SK-N-MC (cell line): ENCODE data around the gene ARHGEF10L.
A peak's percentile ranks its signal among the peaks of the same experiment; 100 is the strongest.

Experiments used
- DNase-seq: peaks from one replicate; pipeline ENCODE4 v3.0.0-alpha.2; 2011; ENCODE audit warnings: low read depth, low spot score
- H3K27ac ChIP-seq: fragments of 200-600 bp; sonication (generic); 2 replicates; pipeline ENCODE4 v1.5.1; 2016; ENCODE audit warnings: mixed run types
- H3K36me3 ChIP-seq: fragments of 200-600 bp; sonication (generic); 2 replicates; pipeline ENCODE4 v1.6.1; 2017; ENCODE audit warnings: antibody characterized with exemption, low read length, mixed read lengths; ENCODE audit not compliant: insufficient read depth
- H3K4me3 ChIP-seq: fragments of 200-600 bp; sonication (generic); 2 replicates; pipeline ENCODE4 v1.5.1; 2016
- H3K9ac ChIP-seq: fragments of 200-600 bp; sonication (generic); 2 replicates; pipeline ENCODE4 v1.8.0; 2017; ENCODE audit warnings: mixed run types, mixed read lengths; ENCODE audit not compliant: insufficient read length
- H3K9me3 ChIP-seq: fragments of 200-600 bp; sonication (generic); 2 replicates; pipeline ENCODE4 v1.6.1; 2017; ENCODE audit warnings: low read depth, mild to moderate bottlenecking, antibody characterized with exemption, low read length, moderate library complexity, mixed read lengths
- EZH2 ChIP-seq: fragments of 200-600 bp; sonication (generic); IDR thresholded peaks from one replicate; pipeline ENCODE4 v1.6.1; 2017; ENCODE audit warnings: antibody characterized with exemption
- FOXP2 ChIP-seq: optimal IDR thresholded peaks from 2 replicates; pipeline ENCODE3; 2011; ENCODE audit warnings: mild to moderate bottlenecking, moderate library complexity; ENCODE audit not compliant: insufficient read depth; ENCODE audit errors: extremely low read length, control extremely low read depth
- POLR2AphosphoS5 ChIP-seq: IDR thresholded peaks from 2 replicates; pipeline ENCODE4 v1.6.1; 2012; ENCODE audit warnings: mild to moderate bottlenecking, low read depth, low read length, borderline replicate concordance

The ARHGEF10L gene

DNA sequence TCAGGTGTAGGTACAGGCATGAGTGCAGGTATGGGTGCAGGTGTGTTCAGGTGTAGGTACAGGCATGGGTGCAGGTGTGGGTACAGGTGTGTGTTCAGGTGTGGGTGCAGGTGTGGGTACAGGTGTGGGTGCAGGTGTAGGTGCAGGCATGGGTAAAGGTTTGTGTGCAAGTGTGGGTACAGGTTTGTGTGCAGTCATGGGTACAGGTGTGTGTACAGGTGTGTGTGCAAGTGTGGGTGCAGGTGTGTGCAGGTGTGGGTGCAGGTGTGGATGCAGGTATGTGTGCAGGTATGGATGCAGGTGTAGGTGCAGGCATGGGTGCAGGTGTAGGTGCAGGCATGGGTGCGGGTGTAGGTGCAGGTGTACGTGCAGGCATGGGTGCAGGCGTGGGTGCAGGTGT is 136.2 kb downstream of the ARHGEF10L start:
- TF ChIP-seq EZH2: no peak
- TF ChIP-seq POLR2AphosphoS5: no peak
- TF ChIP-seq FOXP2: no peak
- Histone ChIP-seq H3K27ac (no peak overlapping the region), H3K36me3 (no peaks in the 10 kb centered on the region), H3K9ac (no peak overlapping the region), H3K4me3 (no peak overlapping the region), H3K9me3 (no peaks in the 10 kb centered on the region)
- no peak for DNase-seq

DNA sequence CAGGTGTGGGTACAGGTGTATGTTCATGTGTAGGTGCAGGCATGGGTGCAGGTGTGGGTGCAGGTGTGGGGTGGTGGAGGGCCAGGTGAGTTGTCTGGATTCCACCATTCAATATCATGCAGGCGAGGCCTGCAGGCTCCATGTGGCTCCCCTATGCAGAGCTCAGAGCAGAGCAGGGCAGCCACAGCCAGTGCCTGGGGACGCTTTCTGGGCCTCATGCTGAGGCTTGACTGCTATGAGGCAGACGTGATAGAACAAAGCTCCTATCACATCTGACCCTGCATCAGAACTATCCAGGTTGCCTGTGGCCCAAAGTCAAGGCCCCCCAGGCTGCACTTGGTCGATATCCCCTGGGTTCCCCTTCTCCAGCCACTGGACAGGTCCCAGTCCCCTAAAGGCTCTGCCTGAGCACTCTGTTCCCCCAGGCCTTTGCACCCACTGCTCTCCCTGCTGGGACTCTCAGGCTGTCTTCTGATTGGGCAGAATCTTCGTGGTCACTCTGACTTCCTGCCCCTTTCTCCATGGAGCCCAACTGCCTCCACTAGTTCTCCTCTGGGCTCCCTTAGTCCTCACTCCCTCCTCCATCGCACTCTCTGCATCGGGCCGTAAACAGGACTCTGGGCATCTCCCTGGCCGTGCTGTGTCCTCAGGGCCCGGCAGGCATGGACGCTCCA is 137.0 kb downstream of the ARHGEF10L start:
- no peak for DNase-seq

DNA sequence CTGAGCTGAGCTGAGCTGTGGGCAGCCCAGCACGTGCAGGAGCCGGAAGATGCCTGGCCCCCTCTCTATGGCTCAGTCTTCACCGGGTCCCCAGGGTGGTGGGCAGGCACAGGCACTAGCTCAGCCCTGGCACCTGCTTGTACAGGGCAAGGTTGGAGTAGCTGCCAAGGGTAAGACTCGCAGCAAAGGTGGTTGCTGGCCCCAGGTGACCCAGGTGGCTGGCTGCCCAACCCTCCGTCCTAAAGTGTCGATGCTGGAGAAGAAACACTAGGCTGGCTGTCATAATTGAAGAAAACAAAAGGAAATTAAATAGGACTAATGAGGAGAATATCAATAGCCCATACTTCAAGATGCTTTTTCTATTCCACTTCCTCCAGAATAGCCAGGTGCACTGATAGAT is 138.5 kb downstream of the ARHGEF10L start:
- Histone ChIP-seq H3K4me3 (no peak overlapping the region), H3K36me3 (no peaks in the 10 kb centered on the region), H3K9ac (no peak overlapping the region), H3K27ac (no peak overlapping the region), H3K9me3 (no peaks in the 10 kb centered on the region)
- DNase-seq: no peak
- TF ChIP-seq FOXP2 (no peak), POLR2AphosphoS5 (no peak), EZH2 (no peak)

More for the DNA sequence above, 137.0 kb downstream of the ARHGEF10L start:
- Histone ChIP-seq H3K4me3 (no peak overlapping the region), H3K9me3 (no peaks in the 10 kb centered on the region), H3K9ac (no peak overlapping the region), H3K27ac (no peak overlapping the region), H3K36me3 (no peaks in the 10 kb centered on the region)
- TF ChIP-seq EZH2: no peak

DNA sequence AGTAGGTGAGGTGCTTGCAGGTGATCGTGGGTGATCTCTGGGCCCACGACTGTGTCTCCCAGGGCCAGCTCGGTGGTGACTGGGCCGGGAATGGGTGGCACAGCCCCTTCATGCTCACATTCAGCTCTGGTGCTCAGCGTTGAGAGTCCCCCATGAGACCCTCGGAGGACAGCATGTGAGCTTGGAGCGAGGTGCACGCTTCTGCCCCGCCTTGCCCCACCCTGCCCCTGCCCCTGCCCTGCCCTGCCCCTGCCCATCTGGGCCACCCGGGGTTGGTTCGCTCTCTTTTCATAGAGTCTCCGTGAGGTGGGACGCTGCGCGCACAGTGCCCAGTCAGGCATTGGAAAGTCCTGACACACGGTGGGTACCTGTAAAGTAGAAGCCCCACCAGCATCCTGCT is 140.4 kb downstream of the ARHGEF10L start:
- no peak overlapping the region for H3K9ac ChIP-seq
- no peak overlapping the region for H3K27ac ChIP-seq
- TF ChIP-seq EZH2 (no peak), POLR2AphosphoS5 (no peak), FOXP2 (no peak)
- no peak for DNase-seq
- no peak overlapping the region for H3K4me3 ChIP-seq
- H3K36me3 ChIP-seq: no peaks in the 10 kb centered on the region
- no peaks in the 10 kb centered on the region for H3K9me3 ChIP-seq

DNA sequence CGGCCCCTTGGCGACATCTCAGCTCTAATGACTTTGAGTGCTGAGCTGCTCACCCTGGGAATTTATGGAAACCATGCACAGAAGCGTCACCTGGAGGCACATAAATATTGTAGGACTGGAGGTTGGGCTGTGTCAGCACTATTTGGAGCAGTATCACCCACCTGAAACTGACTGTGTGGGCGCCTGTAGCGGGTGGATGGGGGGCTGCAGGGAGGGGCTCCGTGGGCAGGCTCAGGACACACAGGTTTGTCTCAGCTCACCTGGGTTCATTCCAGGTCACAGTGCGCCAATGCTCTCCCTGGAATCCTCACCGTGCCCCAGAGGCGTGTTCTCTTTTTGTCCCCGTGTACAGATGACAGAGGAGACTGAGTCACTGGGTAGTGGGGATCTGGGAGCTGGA is 140.8 kb downstream of the ARHGEF10L start:
- no peak for DNase-seq
- Histone ChIP-seq H3K9ac (no peak overlapping the region), H3K4me3 (no peak overlapping the region), H3K27ac (no peak overlapping the region), H3K9me3 (no peaks in the 10 kb centered on the region), H3K36me3 (no peaks in the 10 kb centered on the region)
- no peak for TF ChIP-seq POLR2AphosphoS5
- no peak for TF ChIP-seq FOXP2
- TF ChIP-seq EZH2: no peak

DNA sequence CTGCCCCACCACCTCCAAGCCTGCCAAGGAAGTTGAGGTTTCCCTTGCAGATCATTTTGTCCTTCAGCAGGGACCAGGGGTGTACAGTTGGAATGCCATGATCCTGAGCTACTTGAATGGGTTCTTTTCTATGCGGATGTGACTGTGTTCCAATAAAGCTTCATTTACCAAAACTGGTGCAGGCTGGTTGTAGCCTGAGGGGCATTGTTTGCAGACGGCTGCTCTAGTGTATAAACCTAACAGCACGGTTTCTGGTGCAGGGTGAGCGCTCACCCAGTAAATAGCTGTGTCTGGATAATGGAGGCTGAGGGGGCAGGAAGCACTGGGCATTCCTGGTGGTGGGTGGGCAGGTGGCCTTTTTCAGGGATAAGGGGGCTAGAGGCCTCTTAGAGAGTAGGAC is 142.9 kb downstream of the ARHGEF10L start:
- TF ChIP-seq POLR2AphosphoS5 (no peak), FOXP2 (peak; percentile 62)
- Histone ChIP-seq H3K27ac (no peak overlapping the region), H3K9ac (no peak overlapping the region), H3K36me3 (no peaks in the 10 kb centered on the region), H3K9me3 (no peaks in the 10 kb centered on the region), H3K4me3 (no peak overlapping the region)
- DNase-seq: no peak

DNA sequence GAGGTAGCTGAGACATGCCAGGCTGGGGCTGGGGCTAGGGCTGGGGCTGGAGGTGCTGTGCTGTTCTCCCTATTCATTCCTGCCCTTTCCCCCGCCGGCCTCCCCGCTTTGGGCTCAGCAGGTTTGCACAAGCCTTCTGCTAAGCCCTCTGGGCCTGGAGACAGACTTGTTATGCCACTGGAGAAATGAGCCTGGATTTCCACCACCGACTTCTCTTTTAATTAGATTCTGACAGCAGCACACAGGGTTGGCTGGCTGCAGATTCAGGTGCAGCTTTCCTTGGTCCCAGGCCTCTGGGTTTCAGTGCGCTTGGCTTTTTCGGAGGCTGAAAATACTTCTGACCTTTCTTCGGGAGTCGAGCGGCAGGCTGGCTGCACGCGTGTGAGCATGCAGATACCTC is 144.1 kb downstream of the ARHGEF10L start:
- H3K9me3 ChIP-seq: no peaks in the 10 kb centered on the region
- H3K36me3 ChIP-seq: no peaks in the 10 kb centered on the region
- no peak for TF ChIP-seq EZH2
- no peak for TF ChIP-seq POLR2AphosphoS5
- no peak for TF ChIP-seq FOXP2
- H3K27ac ChIP-seq: no peak overlapping the region
- H3K9ac ChIP-seq: no peak overlapping the region
- DNase-seq: no peak
- no peak overlapping the region for H3K4me3 ChIP-seq

DNA sequence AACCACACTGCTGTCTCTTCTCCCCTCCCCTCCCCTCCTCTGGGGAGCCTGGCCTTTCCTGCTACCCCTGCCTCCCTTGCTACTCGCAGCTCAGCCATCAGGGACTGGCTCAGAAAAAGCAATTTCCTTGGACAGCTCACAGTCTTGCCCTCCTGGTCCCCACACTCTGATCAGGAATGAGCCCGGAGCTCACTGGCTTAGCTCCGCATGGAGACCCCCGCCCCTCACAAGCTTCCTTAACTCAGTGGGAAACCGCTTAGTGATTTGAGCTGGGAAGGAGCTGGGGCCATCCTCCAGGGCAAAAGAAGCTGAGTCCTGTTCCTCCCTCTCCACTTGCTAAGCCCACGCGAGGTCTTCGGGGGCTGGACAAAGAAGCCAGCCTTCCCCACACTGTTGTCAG is 145.3 kb downstream of the ARHGEF10L start:
- DNase-seq: no peak
- TF ChIP-seq EZH2 (no peak), FOXP2 (no peak), POLR2AphosphoS5 (no peak)
- no peak overlapping the region for H3K9ac ChIP-seq
- H3K27ac ChIP-seq: no peak overlapping the region
- H3K4me3 ChIP-seq: no peak overlapping the region
- no peaks in the 10 kb centered on the region for H3K9me3 ChIP-seq
- H3K36me3 ChIP-seq: no peaks in the 10 kb centered on the region

DNA sequence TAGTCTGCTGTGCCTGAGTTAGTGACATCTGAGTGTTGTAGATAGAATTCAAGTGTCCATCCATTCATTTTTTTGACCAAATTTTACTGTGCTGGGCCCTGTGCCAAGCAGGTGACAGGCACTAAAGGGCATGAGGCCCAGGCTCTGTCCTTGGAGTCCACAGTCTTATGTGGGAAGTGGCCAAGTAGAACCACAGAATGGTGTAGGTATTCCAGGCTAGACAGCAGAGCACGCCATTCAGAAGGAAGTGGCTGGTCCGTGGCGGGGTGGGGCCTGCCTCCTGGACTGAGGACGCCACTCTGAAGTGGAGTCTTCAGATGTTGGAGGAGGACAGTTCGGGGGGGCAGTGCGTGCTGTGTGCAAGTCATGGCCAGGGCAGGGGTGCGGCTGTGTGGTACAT is 146.8 kb downstream of the ARHGEF10L start:
- no peaks in the 10 kb centered on the region for H3K9me3 ChIP-seq
- H3K9ac ChIP-seq: no peak overlapping the region
- H3K4me3 ChIP-seq: no peak overlapping the region
- no peaks in the 10 kb centered on the region for H3K36me3 ChIP-seq
- no peak overlapping the region for H3K27ac ChIP-seq
- DNase-seq: no peak
- no peak for TF ChIP-seq EZH2
